ENCODE results near the gene LGALS7B. TPM values are rescaled to one million over a fixed set of nuclear protein-coding genes. Genes with fewer than 3 reads are reported as not detected.
A peak's percentile ranks its signal among the peaks of the same experiment; 100 is the strongest.
"Not testable (repeated sequence)": the region's sequence is repeated elsewhere in the genome, so short reads cannot be mapped to it uniquely, and the experiment has no call there.

The LGALS7B gene
- total RNA-seq, 1 experiment from 2014 or later = 3.6 TPM

DNA sequence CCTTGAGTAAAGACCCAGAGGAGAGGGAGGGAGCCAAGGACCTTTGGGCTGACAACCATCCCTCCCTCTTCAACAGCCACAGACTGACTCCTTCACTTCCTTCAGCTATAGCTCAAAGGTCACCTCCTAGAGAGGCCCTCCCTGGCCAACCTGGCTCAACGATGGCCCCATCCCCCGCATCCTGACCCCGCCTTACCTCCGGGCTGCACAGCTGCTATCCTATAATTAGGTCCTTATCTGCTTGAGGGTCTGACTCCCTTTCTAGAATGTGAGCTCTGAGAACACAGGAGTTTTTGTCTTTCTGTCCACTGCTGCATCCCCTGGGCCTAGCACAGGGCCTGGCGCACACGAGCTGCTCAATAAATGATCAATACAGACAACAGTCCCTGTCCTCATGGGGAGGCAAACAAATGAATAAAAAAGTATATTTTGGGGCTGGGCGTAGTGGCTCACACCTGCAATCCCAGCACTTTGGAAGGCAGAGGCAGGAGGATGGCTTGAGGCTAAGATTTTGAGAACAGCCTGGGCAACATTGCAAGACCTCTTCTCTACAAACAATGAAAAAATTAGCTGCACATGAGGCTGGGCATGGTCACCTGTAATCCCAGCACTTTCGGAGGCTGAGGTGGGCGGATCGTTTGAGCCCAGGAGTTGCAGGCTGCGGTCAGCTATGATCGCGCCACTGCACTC, 30.4 kb downstream of the LGALS7B start:
- intact Hi-C loops (cut with micrococcal nuclease; ENCODE audit: unreplicated experiment) = no loop called here

GRCh38 chr19:38821230-38821825, 32.3 kb downstream of the LGALS7B start:
- H3K27me3 ChIP-seq (ENCODE audit: control insufficient read depth, insufficient read depth, low read length); H3K4me3 ChIP-seq (ENCODE audit: low read depth in 2 of 2, low read length in 2 of 2); in situ Hi-C loops (cut with HindIII; ENCODE audit: low pct_unique_long_range_greater_than_20kb, low sequenced_read_pairs); intact Hi-C loops (cut with micrococcal nuclease; ENCODE audit: unreplicated experiment); CTCF ChIA-PET; H3K4me1 ChIP-seq (ENCODE audit: control insufficient read depth, insufficient read depth, low read length); H3K27ac ChIP-seq (ENCODE audit: low read length); DNase-seq (ENCODE audit: low read depth, low spot score); H3K9me3 ChIP-seq (ENCODE audit: control insufficient read depth, insufficient read depth, low read depth, low read length); BruUV-seq (replicated peaks): not testable (repeated sequence)
- peaks cover 13% of the 10 kb centered on the region; the same call in 1 of the 2 replicates for H3K36me3 ChIP-seq (ENCODE audit: control insufficient read depth, insufficient read depth, low read length)
- peak; percentile 18; the same call in 1 of the 2 replicates for ATAC-seq
- POLR2A ChIA-PET = interaction anchor here (0.6 to 1.9 kb wide), 3 partner anchors 9 to 434 kb away, joined by 3 to 10 read pairs (median 3); partner anchors contain the start of gene ECH1

More for the DNA sequence above, 30.4 kb downstream of the LGALS7B start:
- H3K9me3 ChIP-seq (ENCODE audit: control insufficient read depth, insufficient read depth, low read depth, low read length) = no peaks in the 10 kb centered on the region
- in situ Hi-C loops (cut with HindIII; ENCODE audit: low pct_unique_long_range_greater_than_20kb, low sequenced_read_pairs) = no loop called here
- ChIA-PET POLR2A (interaction anchor here (0.6 to 0.7 kb wide), 2 partner anchors 13 to 52 kb away, joined by 3 to 4 read pairs; no protein-coding TSS in a partner anchor), CTCF (interaction anchor here (0.7 kb wide), 2 partner anchors 33 to 181 kb away, joined by 3 read pairs; no protein-coding TSS in a partner anchor)
- no peak overlapping the region for H3K27ac ChIP-seq (ENCODE audit: low read length)
- no TSS peak for BruUV-seq (replicated peaks)
- peaks cover 4% of the 10 kb centered on the region for H3K4me1 ChIP-seq (ENCODE audit: control insufficient read depth, insufficient read depth, low read length)
- H3K36me3 ChIP-seq (ENCODE audit: control insufficient read depth, insufficient read depth, low read length) = peaks cover 8% of the 10 kb centered on the region; the same call in 1 of the 2 replicates
- ATAC-seq (no peak), DNase-seq (ENCODE audit: low read depth, low spot score) (no peak)
- TF ChIP-seq TCF7L2 (IDR thresholded peaks at IDR 0.05; ENCODE audit: low read depth, low read length) (no peak), POLR2AphosphoS5 (IDR thresholded peaks at IDR 0.05; ENCODE audit: low read depth, low read length) (0 out of 2 replicates have a peak, but pooled peaks have one; percentile 34), SIN3A (IDR thresholded peaks at IDR 0.05; ENCODE audit: borderline replicate concordance, insufficient read depth, low read depth, low read length) (no peak)
- TF ChIP-seq, protein P1, sequence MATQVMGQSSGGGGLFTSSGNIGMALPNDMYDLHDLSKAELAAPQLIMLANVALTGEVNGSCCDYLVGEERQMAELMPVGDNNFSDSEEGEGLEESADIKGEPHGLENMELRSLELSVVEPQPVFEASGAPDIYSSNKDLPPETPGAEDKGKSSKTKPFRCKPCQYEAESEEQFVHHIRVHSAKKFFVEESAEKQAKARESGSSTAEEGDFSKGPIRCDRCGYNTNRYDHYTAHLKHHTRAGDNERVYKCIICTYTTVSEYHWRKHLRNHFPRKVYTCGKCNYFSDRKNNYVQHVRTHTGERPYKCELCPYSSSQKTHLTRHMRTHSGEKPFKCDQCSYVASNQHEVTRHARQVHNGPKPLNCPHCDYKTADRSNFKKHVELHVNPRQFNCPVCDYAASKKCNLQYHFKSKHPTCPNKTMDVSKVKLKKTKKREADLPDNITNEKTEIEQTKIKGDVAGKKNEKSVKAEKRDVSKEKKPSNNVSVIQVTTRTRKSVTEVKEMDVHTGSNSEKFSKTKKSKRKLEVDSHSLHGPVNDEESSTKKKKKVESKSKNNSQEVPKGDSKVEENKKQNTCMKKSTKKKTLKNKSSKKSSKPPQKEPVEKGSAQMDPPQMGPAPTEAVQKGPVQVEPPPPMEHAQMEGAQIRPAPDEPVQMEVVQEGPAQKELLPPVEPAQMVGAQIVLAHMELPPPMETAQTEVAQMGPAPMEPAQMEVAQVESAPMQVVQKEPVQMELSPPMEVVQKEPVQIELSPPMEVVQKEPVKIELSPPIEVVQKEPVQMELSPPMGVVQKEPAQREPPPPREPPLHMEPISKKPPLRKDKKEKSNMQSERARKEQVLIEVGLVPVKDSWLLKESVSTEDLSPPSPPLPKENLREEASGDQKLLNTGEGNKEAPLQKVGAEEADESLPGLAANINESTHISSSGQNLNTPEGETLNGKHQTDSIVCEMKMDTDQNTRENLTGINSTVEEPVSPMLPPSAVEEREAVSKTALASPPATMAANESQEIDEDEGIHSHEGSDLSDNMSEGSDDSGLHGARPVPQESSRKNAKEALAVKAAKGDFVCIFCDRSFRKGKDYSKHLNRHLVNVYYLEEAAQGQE (IDR thresholded peaks at IDR 0.05; ENCODE audit: insufficient read depth in 1 of 2, low read depth in 2 of 2, low read length in 1 of 2) = no peak
- TF ChIP-seq, protein P2, sequence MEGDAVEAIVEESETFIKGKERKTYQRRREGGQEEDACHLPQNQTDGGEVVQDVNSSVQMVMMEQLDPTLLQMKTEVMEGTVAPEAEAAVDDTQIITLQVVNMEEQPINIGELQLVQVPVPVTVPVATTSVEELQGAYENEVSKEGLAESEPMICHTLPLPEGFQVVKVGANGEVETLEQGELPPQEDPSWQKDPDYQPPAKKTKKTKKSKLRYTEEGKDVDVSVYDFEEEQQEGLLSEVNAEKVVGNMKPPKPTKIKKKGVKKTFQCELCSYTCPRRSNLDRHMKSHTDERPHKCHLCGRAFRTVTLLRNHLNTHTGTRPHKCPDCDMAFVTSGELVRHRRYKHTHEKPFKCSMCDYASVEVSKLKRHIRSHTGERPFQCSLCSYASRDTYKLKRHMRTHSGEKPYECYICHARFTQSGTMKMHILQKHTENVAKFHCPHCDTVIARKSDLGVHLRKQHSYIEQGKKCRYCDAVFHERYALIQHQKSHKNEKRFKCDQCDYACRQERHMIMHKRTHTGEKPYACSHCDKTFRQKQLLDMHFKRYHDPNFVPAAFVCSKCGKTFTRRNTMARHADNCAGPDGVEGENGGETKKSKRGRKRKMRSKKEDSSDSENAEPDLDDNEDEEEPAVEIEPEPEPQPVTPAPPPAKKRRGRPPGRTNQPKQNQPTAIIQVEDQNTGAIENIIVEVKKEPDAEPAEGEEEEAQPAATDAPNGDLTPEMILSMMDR (IDR thresholded peaks at IDR 0.05) = no peak
- no peak overlapping the region for H3K4me3 ChIP-seq (ENCODE audit: low read depth in 2 of 2, low read length in 2 of 2)
- H3K27me3 ChIP-seq (ENCODE audit: control insufficient read depth, insufficient read depth, low read length) = no peaks in the 10 kb centered on the region

Data from Panc1 (cell line).